ENCODE measurements around the gene DDIT3.

DDIT3 gene

DNA sequence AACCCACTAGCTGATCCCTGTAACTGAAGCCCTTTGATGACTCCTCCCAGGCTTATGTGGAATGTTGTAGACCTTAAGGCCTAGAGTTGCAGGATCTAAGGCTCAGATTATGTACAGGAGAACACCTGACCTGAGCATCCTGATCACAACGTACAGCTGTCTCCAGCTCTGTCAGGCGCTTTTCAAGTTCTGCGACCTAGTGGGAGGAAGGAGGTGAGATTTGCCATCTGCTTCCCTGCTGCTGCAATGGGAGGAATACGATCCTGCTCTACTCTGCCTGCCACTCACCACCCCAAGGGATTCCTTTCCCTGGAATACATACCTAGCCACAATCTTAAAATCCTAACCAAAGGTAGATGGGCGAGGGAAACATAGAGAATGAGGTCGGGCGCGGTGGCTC is 12.8 kb upstream of the DDIT3 start:
- TF ChIP-seq, protein P1, sequence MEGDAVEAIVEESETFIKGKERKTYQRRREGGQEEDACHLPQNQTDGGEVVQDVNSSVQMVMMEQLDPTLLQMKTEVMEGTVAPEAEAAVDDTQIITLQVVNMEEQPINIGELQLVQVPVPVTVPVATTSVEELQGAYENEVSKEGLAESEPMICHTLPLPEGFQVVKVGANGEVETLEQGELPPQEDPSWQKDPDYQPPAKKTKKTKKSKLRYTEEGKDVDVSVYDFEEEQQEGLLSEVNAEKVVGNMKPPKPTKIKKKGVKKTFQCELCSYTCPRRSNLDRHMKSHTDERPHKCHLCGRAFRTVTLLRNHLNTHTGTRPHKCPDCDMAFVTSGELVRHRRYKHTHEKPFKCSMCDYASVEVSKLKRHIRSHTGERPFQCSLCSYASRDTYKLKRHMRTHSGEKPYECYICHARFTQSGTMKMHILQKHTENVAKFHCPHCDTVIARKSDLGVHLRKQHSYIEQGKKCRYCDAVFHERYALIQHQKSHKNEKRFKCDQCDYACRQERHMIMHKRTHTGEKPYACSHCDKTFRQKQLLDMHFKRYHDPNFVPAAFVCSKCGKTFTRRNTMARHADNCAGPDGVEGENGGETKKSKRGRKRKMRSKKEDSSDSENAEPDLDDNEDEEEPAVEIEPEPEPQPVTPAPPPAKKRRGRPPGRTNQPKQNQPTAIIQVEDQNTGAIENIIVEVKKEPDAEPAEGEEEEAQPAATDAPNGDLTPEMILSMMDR (IDR thresholded peaks at IDR 0.05; ENCODE audit: control extremely low read depth, extremely low read depth, low read depth, missing control alignments), result no peak
- CTCF ChIA-PET, result interaction anchor here (1.1 to 1.9 kb wide), 6 partner anchors 9 to 70 kb away, joined by 3 to 5 read pairs (median 4); partner anchors contain the start of genes DDIT3 and MBD6
- POLR2A ChIA-PET, result interaction anchor here (0.6 kb wide), 1 partner anchor 303 kb away, joined by 6 read pairs; the partner anchor contains the start of gene SHMT2
- no peak for DNase-seq (ENCODE audit: extremely low spot score)

DNA sequence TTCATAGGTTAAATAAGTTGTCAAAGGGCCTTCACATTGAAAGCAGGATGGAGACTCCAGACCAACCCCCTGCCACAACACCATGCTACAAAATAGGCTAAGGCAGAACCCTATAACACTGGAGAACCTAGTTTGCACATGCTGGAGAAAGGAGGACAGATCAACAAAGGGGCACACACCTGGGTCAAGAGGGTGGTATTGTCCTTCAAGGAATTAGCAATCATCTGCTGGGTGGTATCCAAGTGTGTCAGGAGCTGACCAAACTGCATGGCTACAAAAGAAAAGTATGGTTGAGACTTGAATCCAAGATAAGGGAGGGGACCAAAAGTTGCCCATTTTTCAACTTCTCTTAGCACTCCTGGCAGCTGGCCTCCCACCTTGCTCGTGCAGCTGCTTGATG is 11.5 kb upstream of the DDIT3 start:
- CTCF ChIA-PET, result interaction anchor here (1.2 to 1.9 kb wide), 4 partner anchors 9 to 225 kb away, joined by 3 to 5 read pairs (median 4); partner anchors contain the start of gene MBD6

GRCh38 chr12:57530396-57531142 is 10.3 kb upstream of the DDIT3 start:
- TF ChIP-seq, protein P1 (IDR thresholded peaks at IDR 0.05; ENCODE audit: control extremely low read depth, extremely low read depth, low read depth, missing control alignments), result no peak
- DNase-seq (ENCODE audit: extremely low spot score), result no peak
- POLR2A ChIA-PET, result interaction anchor here (0.6 to 1.4 kb wide), 2 partner anchors 10 to 11 kb away, joined by 4 to 5 read pairs; no protein-coding TSS in a partner anchor
- CTCF ChIA-PET, result interaction anchor here (1.2 to 2.3 kb wide), 4 partner anchors 10 to 226 kb away, joined by 3 to 10 read pairs (median 6); partner anchors contain the start of gene DCTN2

More for the DNA sequence above, 11.5 kb upstream of the DDIT3 start:
- no peak for DNase-seq (ENCODE audit: extremely low spot score)
- POLR2A ChIA-PET, result interaction anchor here (0.6 kb wide), 1 partner anchor 18 kb away, joined by 5 read pairs; no protein-coding TSS in a partner anchor
- TF ChIP-seq, protein P1 (IDR thresholded peaks at IDR 0.05; ENCODE audit: control extremely low read depth, extremely low read depth, low read depth, missing control alignments), result no peak

GRCh38 chr12:57529831-57530230 is 9.5 kb upstream of the DDIT3 start:
- TF ChIP-seq, protein P1 (IDR thresholded peaks at IDR 0.05; ENCODE audit: control extremely low read depth, extremely low read depth, low read depth, missing control alignments), result no peak
- no peak for DNase-seq (ENCODE audit: extremely low spot score)
- ChIA-PET CTCF (interaction anchor here (1.2 to 2.9 kb wide), 4 partner anchors 9 to 53 kb away, joined by 6 to 10 read pairs (median 7); partner anchors contain the start of gene DCTN2), POLR2A (interaction anchor here (0.6 to 1.4 kb wide), 2 partner anchors 9 to 10 kb away, joined by 4 to 5 read pairs; no protein-coding TSS in a partner anchor)

DNA sequence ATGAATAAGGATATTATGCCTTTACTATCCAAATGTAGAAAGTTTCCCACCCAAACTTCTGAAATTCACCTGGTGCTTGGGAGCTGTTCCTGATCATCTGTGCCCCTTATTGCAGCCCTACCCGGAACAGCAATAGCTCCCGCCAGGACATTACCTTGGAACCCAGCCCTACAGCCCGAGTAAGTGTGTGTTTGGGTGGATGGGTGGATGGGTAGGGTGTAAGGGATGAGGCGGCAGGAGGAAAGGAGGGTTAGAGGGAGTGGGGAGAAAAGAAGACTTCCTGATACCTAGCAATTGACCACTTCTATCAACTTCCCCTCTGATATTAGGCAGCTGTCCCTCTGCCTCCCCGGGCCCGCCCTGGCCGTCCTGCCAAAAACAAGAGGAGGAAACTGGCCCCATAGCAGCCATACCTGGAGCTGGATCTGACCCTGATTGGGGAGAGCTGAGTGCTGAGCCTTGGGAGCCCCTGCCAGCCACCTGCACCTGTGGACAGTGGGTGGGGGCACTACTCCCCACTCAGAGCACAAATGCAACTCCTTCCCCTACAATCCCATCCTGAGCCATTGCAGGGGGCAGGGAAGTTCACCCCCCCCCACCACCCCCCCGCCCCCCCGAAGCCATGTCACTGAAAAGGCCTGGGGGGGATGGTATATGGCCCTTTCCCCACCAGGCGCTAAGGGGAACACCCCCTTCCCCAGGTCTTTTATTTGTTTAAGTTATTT is 8.7 kb upstream of the DDIT3 start:
- POLR2A ChIA-PET, result interaction anchor here (1.4 kb wide), 1 partner anchor 9 kb away, joined by 4 read pairs; no protein-coding TSS in a partner anchor
- TF ChIP-seq, protein P1 (IDR thresholded peaks at IDR 0.05; ENCODE audit: control extremely low read depth, extremely low read depth, low read depth, missing control alignments), result no peak
- CTCF ChIA-PET, result interaction anchor here (1.0 to 2.9 kb wide), 3 partner anchors 9 to 54 kb away, joined by 3 to 8 read pairs (median 6); no protein-coding TSS in a partner anchor

GRCh38 chr12:57528176-57528575 is 7.9 kb upstream of the DDIT3 start:
- TF ChIP-seq, protein P1 (IDR thresholded peaks at IDR 0.05; ENCODE audit: control extremely low read depth, extremely low read depth, low read depth, missing control alignments), result no peak
- no peak for DNase-seq (ENCODE audit: extremely low spot score)
- POLR2A ChIA-PET, result no interaction called here
- CTCF ChIA-PET, result interaction anchor here (1.0 to 2.9 kb wide), 3 partner anchors 10 to 34 kb away, joined by 3 to 8 read pairs (median 5); no protein-coding TSS in a partner anchor

More for the DNA sequence above, 8.7 kb upstream of the DDIT3 start:
- DNase-seq (ENCODE audit: extremely low spot score), result no peak

All from GM10248 (cell line).